OCI-LY1 (cell line): ENCODE results near the gene FBP2.

ENCODE experiments used
- EZH2 ChIP-seq: fragments of 200-600 bp; sonication (generic), shearing (Covaris generic); IDR thresholded peaks from 2 replicates; pipeline ENCODE4 v1.8.0; 2017; ENCODE audit warnings: borderline replicate concordance, mixed run types, mild to moderate bottlenecking, antibody characterized with exemption, low read length, moderate library complexity, mixed read lengths
- TF ChIP-seq, protein P1 (sequence below): fragments of 200-600 bp; sonication (generic), shearing (Covaris generic); IDR thresholded peaks from 2 replicates; pipeline ENCODE4 v1.5.1; 2017; ENCODE audit warnings: mild to moderate bottlenecking, antibody characterized with exemption, low read length, moderate library complexity, mixed read lengths

DNA sequence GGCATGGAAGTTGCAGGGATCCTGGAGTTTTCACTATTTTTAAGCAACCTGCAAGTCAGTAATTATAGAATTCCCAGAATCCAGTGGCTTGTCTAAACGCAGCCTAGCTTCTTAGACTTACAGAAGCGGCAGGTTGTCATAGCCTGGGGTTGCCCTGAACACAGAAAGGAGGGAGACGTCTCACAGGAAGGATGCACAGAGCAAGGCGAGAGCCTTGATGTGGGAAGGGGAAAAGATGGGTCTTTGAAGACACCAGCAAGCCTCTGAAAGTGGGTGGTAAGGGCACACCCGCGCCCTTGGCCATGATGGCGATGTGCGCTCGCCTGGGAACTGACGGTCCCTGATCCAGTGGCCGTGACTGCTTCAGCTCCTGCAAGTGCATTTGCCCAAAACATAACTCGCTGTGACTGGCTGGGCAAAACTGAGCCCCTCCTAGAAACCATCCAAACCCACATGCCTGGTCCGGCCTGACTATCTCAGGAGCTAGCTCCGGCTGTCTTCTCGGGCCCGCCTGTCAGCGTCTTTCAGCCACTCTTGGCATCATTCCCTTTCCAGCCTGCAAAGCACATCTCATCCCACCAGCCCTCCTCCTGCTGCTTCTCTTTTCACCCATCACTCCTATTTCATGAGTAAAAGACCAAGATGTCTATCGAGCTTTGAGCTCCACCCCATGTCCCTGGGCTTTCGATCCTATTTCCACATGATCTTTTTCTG, 28.6 kb upstream of the FBP2 start:
- TF ChIP-seq, protein P1, sequence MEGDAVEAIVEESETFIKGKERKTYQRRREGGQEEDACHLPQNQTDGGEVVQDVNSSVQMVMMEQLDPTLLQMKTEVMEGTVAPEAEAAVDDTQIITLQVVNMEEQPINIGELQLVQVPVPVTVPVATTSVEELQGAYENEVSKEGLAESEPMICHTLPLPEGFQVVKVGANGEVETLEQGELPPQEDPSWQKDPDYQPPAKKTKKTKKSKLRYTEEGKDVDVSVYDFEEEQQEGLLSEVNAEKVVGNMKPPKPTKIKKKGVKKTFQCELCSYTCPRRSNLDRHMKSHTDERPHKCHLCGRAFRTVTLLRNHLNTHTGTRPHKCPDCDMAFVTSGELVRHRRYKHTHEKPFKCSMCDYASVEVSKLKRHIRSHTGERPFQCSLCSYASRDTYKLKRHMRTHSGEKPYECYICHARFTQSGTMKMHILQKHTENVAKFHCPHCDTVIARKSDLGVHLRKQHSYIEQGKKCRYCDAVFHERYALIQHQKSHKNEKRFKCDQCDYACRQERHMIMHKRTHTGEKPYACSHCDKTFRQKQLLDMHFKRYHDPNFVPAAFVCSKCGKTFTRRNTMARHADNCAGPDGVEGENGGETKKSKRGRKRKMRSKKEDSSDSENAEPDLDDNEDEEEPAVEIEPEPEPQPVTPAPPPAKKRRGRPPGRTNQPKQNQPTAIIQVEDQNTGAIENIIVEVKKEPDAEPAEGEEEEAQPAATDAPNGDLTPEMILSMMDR, result no peak
- TF ChIP-seq EZH2, result no peak
